HK-2 (cell line): Measurements from ENCODE around the gene CCDC8.
"Not testable (repeated sequence)": the region's sequence is repeated elsewhere in the genome, so short reads cannot be mapped to it uniquely, and the experiment has no call there.

Source experiments
- DNase-seq: peaks from one replicate; pipeline ENCODE4 v3.0.0-alpha.2; 2018; ENCODE audit not compliant: unreplicated experiment

CCDC8 gene

GRCh38 chr19:46383171-46383815 is 30.1 kb downstream of the CCDC8 start:
- no peak for DNase-seq

- no peak for DNase-seq
Observed at GRCh38 chr19:46381756-46382345, 31.5 kb downstream of the CCDC8 start.

DNA sequence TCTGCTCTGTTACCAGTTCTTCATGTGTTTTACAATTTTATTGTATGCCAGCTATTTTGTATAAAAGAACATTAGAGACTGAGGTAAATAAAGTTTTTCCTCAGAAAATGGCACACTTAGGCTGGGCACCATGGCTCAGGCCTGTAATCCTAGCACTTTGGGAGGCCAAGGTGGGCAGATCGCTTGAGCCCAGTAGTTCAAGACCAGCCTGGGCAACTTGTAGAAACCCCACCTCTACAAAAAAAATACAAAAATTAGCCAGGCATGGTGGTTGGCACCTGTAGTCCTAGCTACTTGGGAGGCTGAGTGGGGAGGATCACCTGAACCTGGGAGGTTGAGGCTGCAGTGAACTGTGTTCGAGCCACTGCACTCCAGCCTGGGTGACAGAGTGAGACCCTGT is 32.0 kb downstream of the CCDC8 start:
- DNase-seq: no peak

DNA sequence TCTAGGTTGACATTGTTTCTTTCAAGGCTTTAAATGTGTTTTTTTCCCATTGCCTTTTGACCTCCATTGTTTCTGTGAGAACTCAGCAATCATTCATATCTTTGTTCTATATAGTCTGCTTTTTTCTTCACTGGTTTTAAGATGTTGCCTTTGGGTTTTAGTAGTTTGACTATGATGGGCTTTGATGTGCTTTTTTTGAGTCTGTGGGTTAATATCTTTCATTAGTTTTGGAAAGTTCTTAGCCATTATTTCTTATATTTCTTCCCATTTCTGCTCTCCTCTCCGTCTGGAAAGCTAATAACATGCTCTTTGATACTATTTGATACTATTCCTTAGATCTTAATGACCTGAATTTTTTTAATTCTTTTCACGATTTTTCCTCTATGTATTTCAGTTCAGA is 32.7 kb downstream of the CCDC8 start:
- no peak for DNase-seq

- DNase-seq: no peak
Observed at GRCh38 chr19:46378268-46378667, 35.1 kb downstream of the CCDC8 start.

DNA sequence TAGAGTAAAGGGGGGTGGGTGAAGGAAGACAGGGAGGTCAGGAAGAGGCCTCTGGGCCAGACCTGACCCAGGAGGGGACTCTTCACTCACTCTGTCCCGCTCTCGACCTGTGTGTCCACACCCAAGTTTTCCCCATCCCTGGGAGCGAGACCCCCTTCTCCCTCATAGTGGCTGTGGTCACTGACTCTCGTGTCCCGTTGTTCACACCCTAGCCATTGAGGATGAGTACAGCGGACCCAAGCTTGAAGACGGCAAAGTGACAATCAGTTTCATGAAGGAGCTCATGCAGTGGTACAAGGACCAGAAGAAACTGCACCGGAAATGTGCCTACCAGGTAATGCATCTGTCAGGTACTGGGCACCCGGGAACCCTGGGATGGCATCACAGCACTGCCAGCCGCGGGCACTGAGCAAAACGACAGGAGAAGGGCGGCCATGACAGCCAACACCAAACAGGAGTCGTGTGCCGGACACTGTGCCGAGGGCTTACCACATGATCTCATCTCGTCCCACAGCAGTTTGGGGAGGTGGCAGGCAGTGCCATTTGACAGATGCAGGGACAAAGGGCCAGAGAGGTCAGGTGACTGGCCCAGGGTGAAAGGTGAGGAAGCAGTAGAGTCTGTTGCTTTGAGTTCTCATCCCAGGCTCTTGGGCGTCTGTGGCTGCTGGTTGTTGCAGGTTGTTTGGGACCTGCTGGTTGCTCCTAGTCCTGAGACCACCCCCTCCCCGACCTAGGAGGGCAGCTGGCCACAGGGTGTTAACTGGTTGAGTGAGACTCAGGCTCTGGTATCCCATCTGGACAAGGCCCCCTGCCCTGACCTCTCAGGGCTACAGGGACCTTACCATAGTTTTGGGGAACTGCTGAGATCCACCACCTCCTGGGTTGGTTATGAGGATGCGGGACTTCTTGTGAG is 36.9 kb downstream of the CCDC8 start:
- no peak for DNase-seq

- not testable (repeated sequence) for DNase-seq
Observed at GRCh38 chr19:46375476-46376067, 37.8 kb downstream of the CCDC8 start.

GRCh38 chr19:46374536-46375475 is 38.6 kb downstream of the CCDC8 start:
- DNase-seq: no peak

- peak; percentile 81 for DNase-seq
Observed at GRCh38 chr19:46373491-46374359, 39.6 kb downstream of the CCDC8 start.

DNA sequence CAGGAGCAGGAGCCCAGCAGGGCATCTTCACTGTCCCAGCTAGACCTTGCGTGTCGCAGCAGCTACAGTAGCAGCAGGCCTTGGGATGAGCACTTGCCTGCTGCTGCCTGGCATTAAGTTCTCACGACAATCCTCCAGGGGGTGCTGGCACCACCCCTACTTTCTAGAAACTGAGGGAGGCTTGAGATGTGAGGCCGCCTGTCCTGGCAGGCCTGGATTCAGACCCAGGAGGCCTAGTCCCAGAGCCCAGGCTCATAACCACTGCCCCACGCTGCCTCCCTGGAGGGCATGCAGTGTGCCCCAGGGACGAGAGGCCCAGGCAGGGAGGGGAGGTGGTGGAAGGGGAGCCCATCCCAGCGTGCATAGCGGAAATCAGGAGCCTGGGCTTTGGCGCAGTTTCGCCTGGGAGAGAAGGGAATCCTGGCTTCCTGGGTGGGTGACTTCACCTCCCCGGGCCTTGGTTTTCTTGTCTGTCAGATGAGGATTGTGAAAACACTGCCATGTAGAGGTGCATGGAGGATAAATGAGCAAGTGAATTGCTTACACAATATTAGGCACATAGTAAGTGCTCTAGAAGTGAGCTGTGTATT is 40.4 kb downstream of the CCDC8 start:
- DNase-seq: peak; percentile 64

DNA sequence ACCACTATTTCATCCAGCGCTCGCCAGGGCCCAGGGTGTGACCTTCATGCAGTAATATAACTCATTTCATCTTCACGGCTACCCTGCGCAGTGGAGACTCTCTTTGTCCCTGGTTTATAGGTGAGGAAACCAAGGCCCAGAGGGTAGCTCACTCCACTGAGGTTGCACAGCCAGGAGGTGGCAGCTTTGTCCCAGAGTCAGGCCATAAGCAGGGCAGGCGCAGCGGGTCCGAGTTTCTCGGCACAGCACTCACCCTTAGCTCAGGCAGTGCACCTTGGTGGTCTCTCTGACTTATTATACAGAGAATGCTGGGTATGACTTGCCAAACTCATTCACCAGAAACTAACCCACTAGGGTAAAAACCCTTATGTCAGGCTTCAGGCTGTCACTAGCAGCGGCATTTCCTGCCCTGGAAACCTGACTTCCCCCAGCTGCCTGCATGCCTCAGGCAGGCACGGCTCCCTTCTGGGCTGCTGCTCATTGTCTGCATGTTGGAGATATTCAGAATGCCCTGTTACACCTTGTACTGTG is 41.9 kb downstream of the CCDC8 start:
- no peak for DNase-seq

DNA sequence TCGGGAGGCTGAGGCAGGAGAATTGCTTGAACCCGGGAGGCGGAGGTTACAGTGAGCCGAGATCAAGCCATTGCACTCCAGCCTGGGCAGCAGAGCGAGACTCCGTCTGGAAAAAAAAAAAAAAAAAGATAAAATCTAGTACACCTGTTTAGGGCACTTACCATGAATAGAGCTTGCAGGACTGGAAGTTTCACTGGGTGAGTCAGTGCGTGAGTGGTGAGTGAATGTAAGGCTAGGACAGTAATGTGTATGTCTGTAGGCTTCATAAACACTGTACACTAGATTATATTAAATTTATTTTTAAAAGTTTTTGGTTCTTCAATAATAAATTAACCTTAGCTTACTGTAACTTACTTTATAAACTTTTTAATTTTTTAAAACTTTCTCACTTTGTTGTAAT is 43.5 kb downstream of the CCDC8 start:
- DNase-seq: no peak

- DNase-seq: no peak
Observed at GRCh38 chr19:46368116-46368515, 45.2 kb downstream of the CCDC8 start.

DNA sequence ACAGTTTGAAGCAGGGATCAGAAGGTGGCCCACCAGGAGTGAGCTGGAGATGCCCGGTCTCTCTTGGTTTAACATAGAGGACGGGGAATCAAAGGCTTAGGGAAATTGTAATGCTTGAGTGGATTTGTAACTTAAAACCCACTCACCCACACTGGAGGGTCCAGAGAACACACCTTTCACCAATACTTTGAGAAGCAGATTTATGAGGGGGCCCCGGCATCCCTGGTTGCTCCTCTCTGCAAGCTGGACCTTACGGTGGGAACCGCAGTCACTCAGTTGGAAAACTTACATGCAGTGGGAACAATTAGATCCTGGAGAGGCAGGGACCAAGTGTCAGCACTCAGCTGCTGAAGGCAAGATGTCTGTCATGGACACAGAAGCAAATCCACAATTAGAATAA is 45.9 kb downstream of the CCDC8 start:
- DNase-seq: no peak

- no peak for DNase-seq
Observed at GRCh38 chr19:46366620-46367292, 46.6 kb downstream of the CCDC8 start.

- DNase-seq: no peak
Observed at GRCh38 chr19:46365561-46365960, 47.8 kb downstream of the CCDC8 start.

DNA sequence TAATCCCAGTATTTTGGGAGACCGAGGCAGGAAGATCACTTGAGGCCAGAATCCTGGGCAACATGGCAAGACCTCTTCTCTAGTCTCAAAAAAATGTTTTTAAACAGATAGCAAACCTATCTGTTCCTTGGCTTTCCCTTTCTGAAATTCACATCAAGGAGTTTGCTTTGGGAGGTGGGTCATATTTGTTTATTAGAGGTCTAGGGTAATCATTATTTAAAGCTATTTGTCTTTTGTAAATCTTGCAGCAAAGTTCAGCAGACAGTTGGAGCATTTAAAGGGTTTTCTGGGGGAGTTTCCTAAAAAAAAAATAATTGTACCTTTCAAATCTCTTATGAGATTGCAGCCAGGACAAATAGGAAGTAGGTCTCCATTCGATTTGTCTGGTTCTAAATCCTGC is 49.0 kb downstream of the CCDC8 start:
- DNase-seq: no peak

DNA sequence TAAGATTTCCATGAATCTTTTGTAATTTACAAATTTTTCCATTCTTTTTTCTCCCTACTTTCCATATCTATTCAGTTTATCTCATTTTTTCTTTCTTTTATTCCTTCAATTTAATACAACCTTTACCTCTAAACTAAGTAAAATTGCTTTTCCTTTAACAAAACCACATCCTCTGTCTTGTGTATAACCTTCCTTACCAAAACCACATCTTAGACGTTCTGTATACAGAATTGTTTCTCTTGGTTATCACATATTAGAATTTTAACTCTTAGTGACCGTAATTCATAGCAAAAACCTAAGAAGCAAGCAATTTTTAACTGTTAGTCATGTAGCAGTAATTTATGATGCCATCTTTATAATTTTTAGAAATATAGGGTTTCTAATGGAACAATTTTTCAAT is 51.4 kb downstream of the CCDC8 start:
- no peak for DNase-seq
